DMS53 (cell line): Measurements from ENCODE around the gene GPD1.

Experiments
- DNase-seq: peaks from one replicate; lab custom pipeline; 2025; lab: John Stamatoyannopoulos, UW

The GPD1 gene

DNA sequence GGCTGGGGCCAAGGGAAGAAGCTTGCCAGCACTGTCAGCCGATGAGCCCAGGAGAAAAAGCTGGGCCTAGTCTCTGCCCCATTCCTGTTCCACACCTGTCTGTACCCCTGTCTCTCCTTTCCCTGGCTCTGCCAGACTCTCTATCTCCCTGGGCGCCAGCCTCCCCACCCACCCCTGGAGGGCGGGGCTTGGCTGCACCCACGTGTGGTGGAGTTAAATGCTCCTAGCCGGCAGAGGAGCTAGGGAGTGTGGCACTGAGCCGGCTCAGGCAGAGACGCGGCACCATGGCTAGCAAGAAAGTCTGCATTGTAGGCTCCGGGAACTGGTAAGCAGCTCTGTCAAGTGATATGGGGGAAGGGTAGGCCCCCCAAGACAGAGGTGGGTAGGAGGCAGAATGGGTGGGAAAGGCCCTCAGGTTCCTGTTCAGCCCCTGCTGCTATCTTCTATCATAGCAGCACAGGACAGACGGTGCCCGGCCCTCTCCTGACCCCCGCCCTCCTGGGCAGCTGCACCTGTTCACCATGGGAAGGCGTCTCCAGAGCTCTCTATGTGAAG, at the start of gene GPD1:
GPD1 (plus strand) TSS at position 242 of the 555 bp plus-strand sequence; CDS start at position 285, 43 bp downstream.
- peak; percentile 88 for DNase-seq

- DNase-seq: peak; percentile 80
Observed at GRCh38 chr12:50055831-50056638, 47.8 kb upstream of the GPD1 start.

DNA sequence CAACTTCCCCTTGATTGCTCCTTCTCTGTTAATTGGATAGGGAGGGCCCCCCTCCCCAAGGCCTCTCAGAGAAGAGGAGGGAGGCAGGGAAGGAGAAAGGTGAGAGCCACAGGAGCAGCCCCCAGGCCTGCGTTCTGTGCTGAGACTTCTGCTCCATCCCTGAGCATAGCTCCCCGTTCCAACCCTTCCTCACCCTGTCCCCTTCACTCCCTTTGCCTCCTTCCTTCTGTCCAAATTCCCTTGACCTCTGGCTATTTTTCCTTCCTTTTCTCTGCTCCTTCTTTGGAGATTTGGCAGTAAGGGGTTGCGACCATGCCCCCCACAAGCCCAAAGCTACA, 47.2 kb upstream of the GPD1 start:
- DNase-seq: peak; percentile 39

DNA sequence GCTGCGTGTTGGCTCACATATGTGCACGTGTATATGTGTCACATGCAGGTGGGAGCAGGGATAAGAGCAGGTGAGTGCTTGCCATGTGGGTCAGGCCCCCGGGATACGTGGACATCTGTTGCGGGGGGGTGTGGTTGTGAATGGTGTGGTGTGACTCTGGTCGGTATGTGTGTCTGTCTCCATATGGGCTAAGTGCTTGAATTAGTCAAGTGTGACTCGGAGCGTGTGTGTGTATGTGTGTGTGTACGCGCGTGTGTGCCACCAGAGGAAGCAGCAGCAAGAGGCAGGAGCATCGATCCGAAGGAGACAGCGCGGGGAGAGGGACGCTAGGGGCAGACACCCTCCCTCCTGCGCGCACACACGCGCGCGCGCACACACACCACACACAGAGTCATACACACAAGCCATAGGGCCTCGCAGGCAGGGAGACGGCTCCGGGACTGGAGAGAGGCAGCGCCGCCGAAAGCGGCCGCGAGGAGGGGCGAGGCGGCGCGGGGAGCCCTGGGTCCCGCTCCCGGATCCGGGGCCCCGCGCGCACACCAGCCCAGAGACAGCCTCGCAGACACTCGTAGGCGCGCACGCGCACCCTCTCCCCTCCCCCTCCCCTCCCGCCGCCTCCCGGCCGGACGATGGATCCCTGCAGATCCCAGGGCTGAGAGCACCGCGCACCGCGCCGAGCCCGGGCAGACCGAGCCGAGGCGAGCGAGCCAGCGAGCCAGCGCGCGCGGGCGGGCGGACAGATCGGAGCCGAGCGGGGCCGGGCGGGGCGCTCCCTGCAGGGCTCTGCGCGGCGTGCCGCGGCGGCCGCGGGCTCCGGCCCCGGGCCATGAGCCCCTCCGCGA, 46.6 kb upstream of the GPD1 start, which contains the start of gene ASIC1:
ASIC1 (plus strand) TSS at position 597 of the 842 bp plus-strand sequence. CDS start 1,171 bp downstream, outside the sequence.
- DNase-seq: peak; percentile 89

DNA sequence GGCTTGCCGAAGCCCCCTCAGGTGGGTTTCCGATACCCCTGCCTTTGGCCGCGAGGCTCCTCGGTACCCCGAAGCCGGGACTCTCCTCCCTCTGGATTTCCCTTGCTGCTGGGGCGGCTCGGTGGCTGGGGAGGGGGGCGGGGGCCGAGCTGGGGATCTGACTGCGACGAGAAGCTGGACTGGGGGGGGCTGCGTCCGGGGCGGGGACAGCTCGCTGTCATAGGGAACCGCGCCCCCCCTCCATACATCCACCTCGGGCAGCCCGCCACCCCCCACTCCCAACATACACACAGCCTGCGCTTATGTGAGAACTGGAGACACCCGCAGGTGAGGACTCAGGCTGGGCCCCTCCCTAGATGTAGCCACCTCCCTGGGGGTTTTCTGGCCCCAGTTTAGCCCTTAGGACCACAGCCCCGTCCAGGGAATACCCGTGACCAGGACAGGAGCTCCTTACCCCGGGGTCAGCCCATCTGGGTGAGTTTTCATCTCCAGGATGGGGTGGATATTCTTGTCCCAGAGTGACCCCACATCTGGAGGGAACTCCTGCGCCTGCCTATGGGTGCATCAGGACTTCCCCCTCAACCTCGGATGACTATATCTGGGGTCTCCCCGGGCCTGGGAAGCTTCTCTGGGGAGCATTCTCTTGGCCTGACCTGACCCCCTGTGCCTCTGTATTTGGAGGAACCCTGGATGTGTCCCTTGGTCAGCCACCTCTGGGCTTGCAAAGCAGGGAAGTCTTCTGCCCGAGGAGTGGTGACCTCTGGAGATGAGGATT, 45.7 kb upstream of the GPD1 start:
- peak; percentile 42 for DNase-seq

DNA sequence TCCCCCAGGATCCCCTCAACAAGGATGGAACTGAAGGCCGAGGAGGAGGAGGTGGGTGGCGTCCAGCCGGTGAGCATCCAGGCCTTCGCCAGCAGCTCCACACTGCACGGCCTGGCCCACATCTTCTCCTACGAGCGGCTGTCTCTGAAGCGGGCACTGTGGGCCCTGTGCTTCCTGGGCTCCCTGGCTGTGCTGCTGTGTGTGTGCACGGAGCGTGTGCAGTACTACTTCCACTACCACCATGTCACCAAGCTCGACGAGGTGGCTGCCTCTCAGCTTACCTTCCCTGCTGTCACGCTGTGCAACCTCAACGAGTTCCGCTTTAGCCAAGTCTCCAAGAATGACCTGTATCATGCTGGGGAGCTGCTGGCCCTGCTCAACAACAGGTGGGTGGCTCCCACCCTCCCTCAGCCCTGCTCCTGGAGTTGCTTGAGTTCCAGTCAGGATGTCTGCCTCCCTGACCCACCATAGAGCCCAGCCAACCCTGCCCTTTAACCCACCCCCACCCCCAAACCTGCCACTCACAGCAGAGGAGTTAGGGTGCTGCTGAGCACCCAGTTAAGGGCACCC, 45.0 kb upstream of the GPD1 start:
- peak; percentile 75 for DNase-seq

- DNase-seq: no peak
Observed at GRCh38 chr12:50059440-50060119, 44.2 kb upstream of the GPD1 start.

- no peak for DNase-seq
Observed at GRCh38 chr12:50060120-50060468, 43.7 kb upstream of the GPD1 start.

GRCh38 chr12:50061171-50061570, 42.6 kb upstream of the GPD1 start:
- no peak for DNase-seq

- no peak for DNase-seq
Observed at GRCh38 chr12:50061946-50062686, 41.7 kb upstream of the GPD1 start.

- no peak for DNase-seq
Observed at GRCh38 chr12:50062728-50063460, 40.9 kb upstream of the GPD1 start.

DNA sequence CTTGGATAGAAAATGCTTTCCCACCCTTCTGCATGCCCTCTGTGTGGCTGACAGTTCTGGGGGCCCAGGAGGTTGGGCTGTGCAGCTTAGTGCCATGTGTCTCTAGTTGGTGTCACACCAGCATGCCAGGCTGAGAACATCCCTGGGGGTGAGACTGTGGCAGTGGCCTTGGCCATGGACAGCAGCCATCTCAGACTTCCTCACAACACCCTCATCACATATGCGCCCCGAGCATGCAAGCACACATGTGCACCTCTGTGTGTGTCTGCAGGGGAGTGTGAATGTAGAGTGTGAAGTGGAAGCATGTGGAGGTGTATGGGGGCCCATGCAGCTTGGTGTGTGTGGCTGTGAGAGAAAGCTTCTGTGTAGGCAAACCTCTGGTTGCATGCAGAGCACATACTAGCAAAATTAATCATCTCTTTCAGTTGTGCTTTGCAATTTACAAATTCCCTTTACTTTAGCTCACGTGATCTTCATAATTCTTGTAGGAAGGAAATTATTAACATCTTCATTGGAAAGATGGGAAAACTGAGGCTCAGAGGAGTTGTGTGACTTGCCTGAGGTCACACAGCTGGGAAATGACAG, 38.0 kb upstream of the GPD1 start:
- no peak for DNase-seq

- peak; percentile 26 for DNase-seq
Observed at GRCh38 chr12:50066402-50066801, 37.4 kb upstream of the GPD1 start.

GRCh38 chr12:50069069-50069468, 34.7 kb upstream of the GPD1 start:
- DNase-seq: no peak

GRCh38 chr12:50069539-50069938, 34.3 kb upstream of the GPD1 start:
- DNase-seq: no peak

GRCh38 chr12:50070314-50071060, 33.3 kb upstream of the GPD1 start:
- peak; percentile 84 for DNase-seq

GRCh38 chr12:50072198-50072907, 31.5 kb upstream of the GPD1 start:
- no peak for DNase-seq

GRCh38 chr12:50073206-50073605, 30.6 kb upstream of the GPD1 start:
- peak; percentile 17 for DNase-seq
